Smooth muscle cell (in vitro differentiated cells): ENCODE measurements around the gene COL4A6. TPM values are rescaled to one million over a fixed set of nuclear protein-coding genes. Genes with fewer than 3 reads are reported as not detected.
"Not testable (repeated sequence)": the region's sequence is repeated elsewhere in the genome, so short reads cannot be mapped to it uniquely, and the experiment has no call there.

Source experiments
- DNase-seq: peaks from one replicate; lab custom pipeline; 2025; ENCODE audit not compliant: unreplicated experiment; lab: John Stamatoyannopoulos, UW
- H2AFZ ChIP-seq: fragments of 200-600 bp; sonication (generic); 2 replicates; pipeline ENCODE4 v1.6.0; 2016; ENCODE audit warnings: antibody characterized with exemption, low read depth, mild to moderate bottlenecking
- H3F3A ChIP-seq: fragments of 200-600 bp; sonication (generic); 2 replicates; pipeline ENCODE4 v1.6.0; 2017; ENCODE audit warnings: antibody characterized with exemption, low read depth
- H3K27ac ChIP-seq: fragments of 200-600 bp; sonication (generic); 2 replicates; pipeline ENCODE4 v1.5.1; 2016; ENCODE audit warnings: low read depth, mild to moderate bottlenecking
- H3K27me3 ChIP-seq: fragments of 200-600 bp; sonication (generic); 2 replicates; pipeline ENCODE4 v1.6.1; 2016; ENCODE audit warnings: low read depth, mild to moderate bottlenecking
- H3K36me3 ChIP-seq: fragments of 200-600 bp; sonication (generic); 2 replicates; pipeline ENCODE4 v1.5.1; 2016; ENCODE audit warnings: low read depth
- H3K4me1 ChIP-seq: fragments of 200-600 bp; sonication (generic); 2 replicates; pipeline ENCODE4 v1.5.1; 2016; ENCODE audit warnings: low read depth
- H3K4me2 ChIP-seq: fragments of 200-600 bp; sonication (generic); 2 replicates; pipeline ENCODE4 v1.6.0; 2016; ENCODE audit warnings: mild to moderate bottlenecking
- H3K4me3 ChIP-seq: fragments of 200-600 bp; sonication (generic); 2 replicates; pipeline ENCODE4 v1.5.1; 2016; ENCODE audit warnings: mild to moderate bottlenecking
- H3K79me2 ChIP-seq: fragments of 200-600 bp; sonication (generic); 2 replicates; pipeline ENCODE4 v1.6.0; 2016; ENCODE audit warnings: low read depth, mild to moderate bottlenecking
- H3K9ac ChIP-seq: fragments of 200-600 bp; sonication (generic); 2 replicates; pipeline ENCODE4 v1.6.0; 2016; ENCODE audit warnings: low read depth
- H3K9me3 ChIP-seq: fragments of 200-600 bp; sonication (generic); replicated peaks from 2 replicates; pipeline ENCODE4 v1.5.1; 2016; ENCODE audit warnings: low read depth
- H4K20me1 ChIP-seq: fragments of 200-600 bp; sonication (generic); 2 replicates; pipeline ENCODE4 v1.6.0; 2016; ENCODE audit warnings: low read depth
- WGBS: methylation state at CpG from one replicate; pipeline ENCODE4 v1.1.7; 2016; ENCODE audit warnings: low lambda C conversion rate; 5-methylcytosine and 5-hydroxymethylcytosine counted together
- polyA plus RNA-seq: library from polyadenylated mRNA; unstranded; fragments of >200 nt; fragmentation: Nextera tagmentation; extraction: Ambion mirVana; gene quantifications from 2 replicates; pipeline ENCODE4 v1.2.1, GENCODE V29; 2016
- total RNA-seq: library from RNA; depleted of rRNA; stranded (reverse); fragments of >200 nt; gene quantifications from 2 replicates; pipeline ENCODE4 v1.2.3, GENCODE V29; 2014
- TF ChIP-seq, protein P1 (sequence below): fragments of 200-600 bp; sonication (generic); IDR thresholded peaks from 2 replicates; pipeline ENCODE4 v1.5.1; 2017; ENCODE audit warnings: borderline replicate concordance, mild to moderate bottlenecking, antibody characterized with exemption; ENCODE audit not compliant: insufficient read depth, poor library complexity, severe bottlenecking

The COL4A6 gene
- total and polyA plus RNA-seq, 2 experiments from 2014 or later = 10.2 to 15.1 TPM

DNA sequence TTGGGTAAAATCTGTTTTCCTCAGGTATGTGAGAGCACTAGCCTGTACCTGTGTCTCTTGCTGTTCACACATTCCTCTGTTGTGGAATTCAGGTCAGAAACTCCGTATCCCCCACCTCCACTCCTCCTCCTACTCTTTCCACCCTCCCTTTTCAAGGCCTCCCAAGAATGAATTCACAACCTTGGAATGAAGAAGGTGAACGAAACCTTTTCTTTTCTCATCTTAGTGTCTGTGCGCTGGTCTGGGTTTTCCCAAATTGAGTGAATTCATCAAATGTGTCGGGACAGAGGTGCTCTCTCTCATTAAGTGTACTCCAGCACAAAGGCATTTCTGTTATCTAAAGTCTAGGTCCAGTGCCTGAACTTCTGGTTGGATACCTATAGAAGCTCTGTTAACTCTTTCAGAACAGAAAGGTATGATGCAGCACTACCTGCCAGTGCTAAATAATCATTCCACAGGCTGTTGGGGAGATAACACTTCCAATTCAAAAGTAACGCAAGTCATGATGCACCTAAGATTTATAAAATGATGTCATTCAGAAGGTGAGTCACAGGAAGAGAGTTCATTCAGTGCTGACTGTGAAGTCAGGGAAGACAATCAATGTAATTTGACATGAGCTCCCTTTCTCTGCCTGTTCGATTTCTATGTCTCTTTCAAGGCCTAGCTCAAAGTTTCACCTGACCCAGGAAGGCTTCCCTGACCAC lies 41.9 kb downstream of the COL4A6 start:
- DNase-seq = no peak

GRCh38 chrX:108390976-108391717 lies 47.1 kb downstream of the COL4A6 start:
- H3K27ac ChIP-seq, H3K9me3 ChIP-seq, H3F3A ChIP-seq, H3K4me3 ChIP-seq, H2AFZ ChIP-seq, H4K20me1 ChIP-seq, H3K79me2 ChIP-seq, DNase-seq, H3K4me2 ChIP-seq, H3K4me1 ChIP-seq, H3K9ac ChIP-seq, H3K36me3 ChIP-seq, H3K27me3 ChIP-seq: not testable (repeated sequence)
- 64% methylated on average over 9 of the region's 9 CpGs for WGBS

More for the DNA sequence above, 41.9 kb downstream of the COL4A6 start:
- peak overlapping the region; percentile 77 for H3K27ac ChIP-seq
- no peaks in the 10 kb centered on the region for H3F3A ChIP-seq
- H3K4me2 ChIP-seq = no peak overlapping the region
- H3K9ac ChIP-seq = peak overlapping the region; percentile 46
- no peaks in the 10 kb centered on the region for H3K9me3 ChIP-seq
- no peaks in the 10 kb centered on the region for H3K79me2 ChIP-seq
- H4K20me1 ChIP-seq = no peaks in the 10 kb centered on the region
- no peak overlapping the region for H2AFZ ChIP-seq
- TF ChIP-seq, protein P1, sequence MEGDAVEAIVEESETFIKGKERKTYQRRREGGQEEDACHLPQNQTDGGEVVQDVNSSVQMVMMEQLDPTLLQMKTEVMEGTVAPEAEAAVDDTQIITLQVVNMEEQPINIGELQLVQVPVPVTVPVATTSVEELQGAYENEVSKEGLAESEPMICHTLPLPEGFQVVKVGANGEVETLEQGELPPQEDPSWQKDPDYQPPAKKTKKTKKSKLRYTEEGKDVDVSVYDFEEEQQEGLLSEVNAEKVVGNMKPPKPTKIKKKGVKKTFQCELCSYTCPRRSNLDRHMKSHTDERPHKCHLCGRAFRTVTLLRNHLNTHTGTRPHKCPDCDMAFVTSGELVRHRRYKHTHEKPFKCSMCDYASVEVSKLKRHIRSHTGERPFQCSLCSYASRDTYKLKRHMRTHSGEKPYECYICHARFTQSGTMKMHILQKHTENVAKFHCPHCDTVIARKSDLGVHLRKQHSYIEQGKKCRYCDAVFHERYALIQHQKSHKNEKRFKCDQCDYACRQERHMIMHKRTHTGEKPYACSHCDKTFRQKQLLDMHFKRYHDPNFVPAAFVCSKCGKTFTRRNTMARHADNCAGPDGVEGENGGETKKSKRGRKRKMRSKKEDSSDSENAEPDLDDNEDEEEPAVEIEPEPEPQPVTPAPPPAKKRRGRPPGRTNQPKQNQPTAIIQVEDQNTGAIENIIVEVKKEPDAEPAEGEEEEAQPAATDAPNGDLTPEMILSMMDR = no peak
- no peaks in the 10 kb centered on the region for H3K36me3 ChIP-seq
- H3K27me3 ChIP-seq = no peaks in the 10 kb centered on the region
- H3K4me1 ChIP-seq = peaks cover 10% of the 10 kb centered on the region
- 66% methylated on average over 6 of the region's 6 CpGs for WGBS
- H3K4me3 ChIP-seq = no peak overlapping the region

- no peaks in the 10 kb centered on the region for H4K20me1 ChIP-seq
- H3K4me2 ChIP-seq = no peak overlapping the region
- TF ChIP-seq, protein P1 = no peak
- no peak overlapping the region for H3K27ac ChIP-seq
- 63% methylated on average over 1 of the region's 1 CpG for WGBS
- no peak for DNase-seq
- H3F3A ChIP-seq = no peaks in the 10 kb centered on the region
- H3K4me1 ChIP-seq = peaks cover 4% of the 10 kb centered on the region
- no peaks in the 10 kb centered on the region for H3K9me3 ChIP-seq
- H2AFZ ChIP-seq = no peak overlapping the region
- no peaks in the 10 kb centered on the region for H3K79me2 ChIP-seq
- H3K27me3 ChIP-seq = no peaks in the 10 kb centered on the region
- H3K4me3 ChIP-seq = no peak overlapping the region
- no peaks in the 10 kb centered on the region for H3K36me3 ChIP-seq
- H3K9ac ChIP-seq = no peak overlapping the region
Observed at GRCh38 chrX:108384783-108385182, 53.4 kb downstream of the COL4A6 start.

GRCh38 chrX:108380222-108380621 lies 58.0 kb downstream of the COL4A6 start:
- Histone ChIP-seq H3K27ac (no peak overlapping the region), H3K9ac (no peak overlapping the region), H3K4me2 (no peak overlapping the region), H3K4me1 (peaks cover 7% of the 10 kb centered on the region), H2AFZ (no peak overlapping the region), H3K9me3 (no peaks in the 10 kb centered on the region), H3K36me3 (no peaks in the 10 kb centered on the region), H3K27me3 (no peaks in the 10 kb centered on the region), H3F3A (no peaks in the 10 kb centered on the region), H4K20me1 (no peaks in the 10 kb centered on the region), H3K4me3 (no peak overlapping the region), H3K79me2 (no peaks in the 10 kb centered on the region)
- WGBS = 95% methylated on average over 2 of the region's 2 CpGs
- TF ChIP-seq, protein P1 = no peak
- DNase-seq = no peak

- H3K36me3 ChIP-seq, H3K79me2 ChIP-seq, H3K27ac ChIP-seq, H3K4me3 ChIP-seq, DNase-seq, H3K9ac ChIP-seq, H4K20me1 ChIP-seq, H2AFZ ChIP-seq, H3K27me3 ChIP-seq, H3K4me2 ChIP-seq, H3F3A ChIP-seq, H3K9me3 ChIP-seq: not testable (repeated sequence)
- 51% methylated on average over 11 of the region's 11 CpGs for WGBS
- H3K4me1 ChIP-seq = peaks cover 20% of the 10 kb centered on the region
Observed at GRCh38 chrX:108376821-108377220, 61.4 kb downstream of the COL4A6 start.

- not testable (repeated sequence) for H2AFZ ChIP-seq, H3F3A ChIP-seq, H3K9ac ChIP-seq, H4K20me1 ChIP-seq, H3K27ac ChIP-seq, H3K4me3 ChIP-seq, H3K4me2 ChIP-seq, DNase-seq, H3K79me2 ChIP-seq, H3K27me3 ChIP-seq, H3K36me3 ChIP-seq, H3K9me3 ChIP-seq
- H3K4me1 ChIP-seq = peaks cover 25% of the 10 kb centered on the region
- 66% methylated on average over 2 of the region's 2 CpGs for WGBS
Observed at GRCh38 chrX:108375591-108375990, 62.6 kb downstream of the COL4A6 start.
